K562 (cell line): Measurements from ENCODE around the gene DAPK2. TPM values are rescaled to one million over a fixed set of nuclear protein-coding genes. Genes with fewer than 3 reads are reported as not detected.
A peak's percentile ranks its signal among the peaks of the same experiment; 100 is the strongest.

Experiments
- BRCA1 ChIP-seq, 2 experiments: fragments of 450-650 bp in 1 of 2; sonication (generic) in 1 of 2; formaldehyde crosslinking in 1 of 2; IDR thresholded peaks; 2 replicates each; pipeline versions ENCODE4 v1.5.0 to v1.6.1; 2017 to 2020; ENCODE audit warnings: mild to moderate bottlenecking in 1 of 2, missing genetic modification reagents in 1 of 2
- ETV5 ChIP-seq: sonication (generic); formaldehyde crosslinking; IDR thresholded peaks from 2 replicates; pipeline ENCODE4 v1.4.0; 2020; ENCODE audit warnings: low read depth, mild to moderate bottlenecking, missing genetic modification reagents
- FOXJ2 ChIP-seq: fragments of 200-800 bp; sonication (Bioruptor generic); IDR thresholded peaks from 2 replicates; pipeline ENCODE4 v1.6.1; 2016; ENCODE audit warnings: missing genetic modification characterization, missing compliant biosample characterization
- HIVEP1 ChIP-seq: fragments of 250-450 bp; sonication (Bioruptor Pico); IDR thresholded peaks from 2 replicates; pipeline ENCODE4 v1.4.0; 2020; ENCODE audit warnings: mild to moderate bottlenecking
- MTF1 ChIP-seq: fragments of 250-450 bp; sonication (Bioruptor Pico); IDR thresholded peaks from 2 replicates; pipeline ENCODE4 v1.9.0; 2021; ENCODE audit warnings: moderate library complexity, mild to moderate bottlenecking, inconsistent platforms, borderline replicate concordance
- NFRKB ChIP-seq: fragments of 450-650 bp; IDR thresholded peaks from 2 replicates; pipeline ENCODE4 v1.6.1; 2016; ENCODE audit warnings: low read depth
- NFXL1 ChIP-seq: fragments of 450-650 bp; formaldehyde crosslinking; IDR thresholded peaks from 2 replicates; pipeline ENCODE4 v1.4.0; 2021; ENCODE audit warnings: mild to moderate bottlenecking
- NR3C1 ChIP-seq: sonication (generic); formaldehyde crosslinking; IDR thresholded peaks from 2 replicates; pipeline ENCODE4 v1.8.1; 2022; ENCODE audit warnings: missing genetic modification reagents
- NRF1 ChIP-seq, 2 experiments: fragments of 450-650 bp; IDR thresholded peaks in 1 of 2; conservative IDR thresholded peaks in 1 of 2; 2 replicates each; pipeline ENCODE4 v1.6.1; 2014; ENCODE audit warnings: mild to moderate bottlenecking in 2 of 2
- POLR3G ChIP-seq: IDR thresholded peaks from 2 replicates; pipeline ENCODE4 v1.6.1; 2011; ENCODE audit not compliant: insufficient read length, insufficient replicate concordance; ENCODE audit errors: extremely low read depth
- SMARCE1 ChIP-seq: fragments of 450-650 bp; IDR thresholded peaks from 2 replicates; pipeline ENCODE4 v1.7.1; 2016; ENCODE audit warnings: mild to moderate bottlenecking
- STAT5B ChIP-seq: fragments of 250-450 bp; sonication (Bioruptor Pico); IDR thresholded peaks from 2 replicates; pipeline ENCODE4 v1.8.0; 2021; ENCODE audit warnings: mild to moderate bottlenecking, inconsistent platforms
- TCF3 ChIP-seq: sonication (generic); formaldehyde crosslinking; IDR thresholded peaks from 2 replicates; pipeline ENCODE4 v1.4.0; 2020; ENCODE audit warnings: mild to moderate bottlenecking, missing genetic modification reagents
- TEAD2 ChIP-seq: fragments of 450-650 bp; IDR thresholded peaks from 2 replicates; pipeline ENCODE4 v1.6.1; 2016; ENCODE audit warnings: missing genetic modification characterization, control low read depth, missing compliant biosample characterization
- ZNF12 ChIP-seq: sonication (generic); formaldehyde crosslinking; IDR thresholded peaks from 2 replicates; pipeline ENCODE4 v1.4.0; 2020; ENCODE audit warnings: mild to moderate bottlenecking, missing genetic modification reagents
- ZNF507 ChIP-seq: conservative IDR thresholded peaks from 2 replicates; pipeline ENCODE4 v1.6.1; 2017; ENCODE audit warnings: missing genetic modification characterization, missing compliant biosample characterization
- ZNF518B ChIP-seq: fragments of 250-450 bp; sonication (Bioruptor Pico); IDR thresholded peaks from 2 replicates; pipeline ENCODE4 v1.5.0; 2021; ENCODE audit warnings: mild to moderate bottlenecking, moderate library complexity
- polyA plus RNA-seq, 8 experiments: library from polyadenylated mRNA; depleted of rRNA in 4 of 8; stranded (reverse) in 5 of 8; unstranded in 3 of 8; fragments of >200 nt; fragmentation: Nextera tagmentation in 2 of 8; fragmentation: Illumina TruSeq in 1 of 8; extraction: Ambion mirVana in 2 of 8; extraction: Trizol in 1 of 8; gene quantifications; 2 replicates each; pipeline versions ENCODE4 v1.2.1 to v1.2.3, GENCODE V29; 2011 to 2014; ENCODE audit warnings: inconsistent platforms in 1 of 8, missing spikeins in 1 of 8
- total RNA-seq, 7 experiments: library from RNA; depleted of rRNA in 6 of 7; stranded (reverse); fragments of >200 nt in 6 of 7; fragmentation: Illumina TruSeq in 2 of 7; extraction: Trizol in 2 of 7; gene quantifications; 2 replicates each; pipeline versions ENCODE4 v1.2.1 to v1.2.3, GENCODE V29; 2011 to 2021; ENCODE audit warnings: low replicate concordance in 1 of 7
- TF ChIP-seq, protein P1 (sequence below): fragments of 450-650 bp; IDR thresholded peaks from 2 replicates; pipeline ENCODE4 v1.6.1; 2016
- TF ChIP-seq, protein P2 (sequence below): fragments of 450-650 bp; conservative IDR thresholded peaks from 2 replicates; pipeline ENCODE4 v1.6.1; 2016; ENCODE audit warnings: missing genetic modification characterization, low read depth, mild to moderate bottlenecking, missing compliant biosample characterization, moderate library complexity
- TF ChIP-seq, protein P3 (sequence below): fragments of 200-800 bp; sonication (Bioruptor generic); IDR thresholded peaks from 2 replicates; pipeline ENCODE4 v1.6.1; 2017; ENCODE audit warnings: missing genetic modification characterization, missing compliant biosample characterization

The DAPK2 gene
- total and polyA plus RNA-seq, 9 of the 15 experiments (the other 6 are each of a cell fraction or from before 2014, with no cell fraction given): 0.14 to 5.2 (median 2.2) TPM

- no peak for TF ChIP-seq FOXJ2 (tag)
- no peak for TF ChIP-seq ZNF12 (CRISPR knock-in tag)
- TF ChIP-seq TCF3 (CRISPR knock-in tag): no peak
- TF ChIP-seq, protein P1, sequence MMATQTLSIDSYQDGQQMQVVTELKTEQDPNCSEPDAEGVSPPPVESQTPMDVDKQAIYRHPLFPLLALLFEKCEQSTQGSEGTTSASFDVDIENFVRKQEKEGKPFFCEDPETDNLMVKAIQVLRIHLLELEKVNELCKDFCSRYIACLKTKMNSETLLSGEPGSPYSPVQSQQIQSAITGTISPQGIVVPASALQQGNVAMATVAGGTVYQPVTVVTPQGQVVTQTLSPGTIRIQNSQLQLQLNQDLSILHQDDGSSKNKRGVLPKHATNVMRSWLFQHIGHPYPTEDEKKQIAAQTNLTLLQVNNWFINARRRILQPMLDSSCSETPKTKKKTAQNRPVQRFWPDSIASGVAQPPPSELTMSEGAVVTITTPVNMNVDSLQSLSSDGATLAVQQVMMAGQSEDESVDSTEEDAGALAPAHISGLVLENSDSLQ: no peak
- TF ChIP-seq, protein P2, sequence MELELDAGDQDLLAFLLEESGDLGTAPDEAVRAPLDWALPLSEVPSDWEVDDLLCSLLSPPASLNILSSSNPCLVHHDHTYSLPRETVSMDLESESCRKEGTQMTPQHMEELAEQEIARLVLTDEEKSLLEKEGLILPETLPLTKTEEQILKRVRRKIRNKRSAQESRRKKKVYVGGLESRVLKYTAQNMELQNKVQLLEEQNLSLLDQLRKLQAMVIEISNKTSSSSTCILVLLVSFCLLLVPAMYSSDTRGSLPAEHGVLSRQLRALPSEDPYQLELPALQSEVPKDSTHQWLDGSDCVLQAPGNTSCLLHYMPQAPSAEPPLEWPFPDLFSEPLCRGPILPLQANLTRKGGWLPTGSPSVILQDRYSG (tag): no peak
- no peak for TF ChIP-seq ETV5
- no peak for TF ChIP-seq NFRKB
- no peak for TF ChIP-seq ZNF507 (tag)
- no peak for TF ChIP-seq POLR3G
- no peak for TF ChIP-seq BRCA1 (IDR thresholded peaks at IDR 0.05)
- no peak for TF ChIP-seq BRCA1 (CRISPR knock-in tag; IDR thresholded peaks at IDR 0.05)
- no peak for TF ChIP-seq NFXL1
- no peak for TF ChIP-seq SMARCE1
- peak in 1 of 2 experiments; percentile 6; a peak in 1 of 4 replicates for TF ChIP-seq NRF1 (conservative IDR thresholded peaks at IDR 0.05 in 1 of 2, IDR thresholded peaks at IDR 0.05 in 1 of 2)
- no peak for TF ChIP-seq TEAD2 (tag)
- no peak for TF ChIP-seq STAT5B (CRISPR knock-in tag)
- TF ChIP-seq ZNF518B (CRISPR knock-in tag): no peak
- no peak for TF ChIP-seq NR3C1 (CRISPR knock-in tag)
- TF ChIP-seq, protein P3, sequence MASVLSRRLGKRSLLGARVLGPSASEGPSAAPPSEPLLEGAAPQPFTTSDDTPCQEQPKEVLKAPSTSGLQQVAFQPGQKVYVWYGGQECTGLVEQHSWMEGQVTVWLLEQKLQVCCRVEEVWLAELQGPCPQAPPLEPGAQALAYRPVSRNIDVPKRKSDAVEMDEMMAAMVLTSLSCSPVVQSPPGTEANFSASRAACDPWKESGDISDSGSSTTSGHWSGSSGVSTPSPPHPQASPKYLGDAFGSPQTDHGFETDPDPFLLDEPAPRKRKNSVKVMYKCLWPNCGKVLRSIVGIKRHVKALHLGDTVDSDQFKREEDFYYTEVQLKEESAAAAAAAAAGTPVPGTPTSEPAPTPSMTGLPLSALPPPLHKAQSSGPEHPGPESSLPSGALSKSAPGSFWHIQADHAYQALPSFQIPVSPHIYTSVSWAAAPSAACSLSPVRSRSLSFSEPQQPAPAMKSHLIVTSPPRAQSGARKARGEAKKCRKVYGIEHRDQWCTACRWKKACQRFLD (CRISPR knock-in tag): no peak
- TF ChIP-seq MTF1 (CRISPR knock-in tag): no peak
- TF ChIP-seq HIVEP1 (CRISPR knock-in tag): no peak
Measured at GRCh38 chr15:64046421-64047153, at the start of gene DAPK2 (continued).
